Mucosa of descending colon (tissue), 3 donors: ENCODE data around the gene CGN. TPM values are rescaled to one million over a fixed set of nuclear protein-coding genes. Genes with fewer than 3 reads are reported as not detected.
A peak's percentile ranks its signal among the peaks of the same experiment; 100 is the strongest.

ENCODE experiments used
- ATAC-seq: fragments of 200-7000 bp; cut with Tn5 transposase; one replicate; pipeline ENCODE4 v1.9.1; 2020; ENCODE audit warnings: mild to moderate bottlenecking, moderate library complexity
- DNase-seq, 3 donors: peaks; one replicate each; pipeline ENCODE4 v3.0.0-alpha.2; 2020
- H3K36me3 ChIP-seq: fragments of 200-600 bp; one replicate; pipeline ENCODE4 v1.8.0; 2021; ENCODE audit warnings: low read depth, mild to moderate bottlenecking
- H3K4me1 ChIP-seq: fragments of 200-600 bp; one replicate; pipeline ENCODE4 v1.8.0; 2021; ENCODE audit warnings: low read depth, mild to moderate bottlenecking
- H3K4me3 ChIP-seq: fragments of 200-600 bp; one replicate; pipeline ENCODE4 v1.8.0; 2021; ENCODE audit warnings: mild to moderate bottlenecking
- H3K9me3 ChIP-seq: fragments of 200-600 bp; one replicate; pipeline ENCODE4 v1.8.0; 2021; ENCODE audit warnings: mild to moderate bottlenecking
- intact Hi-C, 2 donors: fragments of 100-400 bp; cut with DNase I in 1 of 2; cut with micrococcal nuclease in 1 of 2; formaldehyde crosslinking; loops; one replicate each; pipeline versions ENCODE4 v1.11.0 to v1.11.1; 2022; cut with DNase I, micrococcal nuclease
- microRNA-seq: library from miRNA; unstranded; fragments of <30 nt; microRNA quantifications from one replicate; pipeline ENCODE4, GENCODE V29; 2019
- total RNA-seq, 3 donors: library from RNA; stranded (reverse); fragmentation: NEBNext Ultra II Directional in 2 of 3; extraction: Animal tissue kit (Norgen Biotek cat#: 25700) in 2 of 3; gene quantifications; one replicate each; pipeline versions ENCODE4 v1.2.1 to v1.2.4, GENCODE V29; 2021 to 2023
- TF ChIP-seq, protein P1 (sequence below): fragments of 200-600 bp; IDR thresholded peaks from one replicate; pipeline ENCODE4 v1.8.0; 2022; ENCODE audit warnings: antibody characterized with exemption, mild to moderate bottlenecking
- donor health status: DM: no; HTN: no; CAD: no; lungs with moderate emphysema.
- donor health status: DM: no; HTN: no; CAD: no.
- donor health status: DM: no; HTN: yes; CAD: no.

CGN gene
- total RNA-seq, 3 donors from 2014 or later: 125 to 247 (median 187) TPM

DNA sequence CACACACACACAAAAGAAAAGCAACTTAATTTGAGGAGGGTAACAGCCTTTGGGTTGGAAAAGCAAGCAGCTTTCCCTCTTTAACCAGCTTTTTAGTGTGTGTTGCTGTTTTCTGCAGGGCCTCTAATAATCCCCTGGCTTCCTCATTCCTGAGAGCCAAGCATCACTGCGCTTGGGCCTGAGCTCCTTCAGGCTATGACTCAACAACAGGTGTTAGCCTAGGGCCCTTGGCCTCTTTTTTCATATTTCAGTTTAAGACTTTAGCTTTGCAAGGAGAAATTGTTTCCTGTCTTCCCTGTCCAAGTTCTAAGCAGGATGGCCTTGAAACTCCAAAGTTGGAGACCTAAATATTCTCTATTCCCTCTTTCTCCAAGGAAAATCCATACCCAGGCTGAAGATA, 74.4 kb downstream of the CGN start:
- intact Hi-C loops: no loop called here

More for the DNA sequence above, 74.4 kb downstream of the CGN start:
- H3K4me3 ChIP-seq: no peak overlapping the region
- no peaks in the 10 kb centered on the region for H3K9me3 ChIP-seq
- TF ChIP-seq, protein P1, sequence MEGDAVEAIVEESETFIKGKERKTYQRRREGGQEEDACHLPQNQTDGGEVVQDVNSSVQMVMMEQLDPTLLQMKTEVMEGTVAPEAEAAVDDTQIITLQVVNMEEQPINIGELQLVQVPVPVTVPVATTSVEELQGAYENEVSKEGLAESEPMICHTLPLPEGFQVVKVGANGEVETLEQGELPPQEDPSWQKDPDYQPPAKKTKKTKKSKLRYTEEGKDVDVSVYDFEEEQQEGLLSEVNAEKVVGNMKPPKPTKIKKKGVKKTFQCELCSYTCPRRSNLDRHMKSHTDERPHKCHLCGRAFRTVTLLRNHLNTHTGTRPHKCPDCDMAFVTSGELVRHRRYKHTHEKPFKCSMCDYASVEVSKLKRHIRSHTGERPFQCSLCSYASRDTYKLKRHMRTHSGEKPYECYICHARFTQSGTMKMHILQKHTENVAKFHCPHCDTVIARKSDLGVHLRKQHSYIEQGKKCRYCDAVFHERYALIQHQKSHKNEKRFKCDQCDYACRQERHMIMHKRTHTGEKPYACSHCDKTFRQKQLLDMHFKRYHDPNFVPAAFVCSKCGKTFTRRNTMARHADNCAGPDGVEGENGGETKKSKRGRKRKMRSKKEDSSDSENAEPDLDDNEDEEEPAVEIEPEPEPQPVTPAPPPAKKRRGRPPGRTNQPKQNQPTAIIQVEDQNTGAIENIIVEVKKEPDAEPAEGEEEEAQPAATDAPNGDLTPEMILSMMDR: no peak
- ATAC-seq (peak; percentile 86), DNase-seq (no peak)
- no peaks in the 10 kb centered on the region for H3K36me3 ChIP-seq
- no peaks in the 10 kb centered on the region for H3K4me1 ChIP-seq

Small RNA genes within 50 kb of the gene (microRNA-seq; reads per million reads assigned to microRNA genes)
- not detected for gene MIR554

Other genes starting within 250 kb of the CGN start
- 10 to 100 TPM; 22.6 to 31.8 (median 29.7) TPM for gene ZNF687, start 229.1 kb upstream of the CGN start, total RNA-seq
- 10 to 100 TPM; 57.9 to 77.2 (median 58.9) TPM for gene PI4KB, start 184.0 kb upstream of the CGN start, total RNA-seq
- 10 to 100 TPM; 20.5 to 45.3 (median 31.8) TPM for gene RFX5, start 164.1 kb upstream of the CGN start, total RNA-seq
- 1,000 to 10,000 TPM in 2 of 3 donors, 100 to 1,000 TPM in 1; 914 to 2,582 (median 1,654) TPM for gene SELENBP1, start 138.7 kb upstream of the CGN start, total RNA-seq
- 100 to 1,000 TPM; 154 to 213 (median 193) TPM for gene PSMB4, start 111.8 kb upstream of the CGN start, total RNA-seq
- 100 to 1,000 TPM in 1 of 3 donors, 10 to 100 TPM in 2; 60.4 to 106 (median 77.7) TPM for gene POGZ, start 51.9 kb upstream of the CGN start, total RNA-seq
- gene TUFT1, start 28.9 kb downstream of the CGN start, total RNA-seq: 10 to 100 TPM; 20.2 to 38.0 (median 27.5) TPM
- 10 to 100 TPM; 25.5 to 59.0 (median 34.8) TPM for gene SNX27, start 100.7 kb downstream of the CGN start, total RNA-seq
- gene CELF3, start 205.4 kb downstream of the CGN start, total RNA-seq: 1 to 10 TPM; 2.3 to 4.3 (median 2.8) TPM
- gene RIIAD1, start 210.1 kb downstream of the CGN start, total RNA-seq: not detected